Activated naive CD8-positive, alpha-beta T cell treated with anti-CD3 and anti-CD28 coated beads, Interleukin-2, amount 50 U/mL, for 24 hours (primary cell): Measurements from ENCODE around the gene GPRC5A.
A peak's percentile ranks its signal among the peaks of the same experiment; 100 is the strongest.
"Not testable (repeated sequence)": the region's sequence is repeated elsewhere in the genome, so short reads cannot be mapped to it uniquely, and the experiment has no call there.

ENCODE experiments used
- ATAC-seq: fragments of 150-1000 bp; cut with Tn5 transposase; one replicate; pipeline ENCODE4 v1.10.0; 2021
- DNase-seq: peaks from one replicate; pipeline ENCODE4 v3.0.0; 2021
- H3K27ac Mint-ChIP-seq: one replicate; pipeline ENCODE4 v1.8.0; 2021; ENCODE audit warnings: mild to moderate bottlenecking, mixed read lengths
- H3K27me3 Mint-ChIP-seq: one replicate; pipeline ENCODE4 v1.8.0; 2021; ENCODE audit warnings: mixed read lengths
- H3K36me3 Mint-ChIP-seq: one replicate; pipeline ENCODE4 v1.8.0; 2021; ENCODE audit warnings: low read depth, mixed read lengths
- H3K4me1 Mint-ChIP-seq: one replicate; pipeline ENCODE4 v1.8.0; 2021; ENCODE audit warnings: mixed read lengths
- H3K4me3 Mint-ChIP-seq: one replicate; pipeline ENCODE4 v1.8.0; 2021; ENCODE audit warnings: mild to moderate bottlenecking, moderate library complexity, mixed read lengths
- H3K9me3 Mint-ChIP-seq: one replicate; pipeline ENCODE4 v1.8.0; 2021; ENCODE audit warnings: mixed read lengths

The GPRC5A gene

GRCh38 chr12:12891080-12891880, at the start of gene GPRC5A:
Gene GPRC5A, plus strand, starts transcription at chr12:12891562. Its CDS starts 16,688 bp downstream, at chr12:12908250.
- H3K4me1 Mint-ChIP-seq, result peaks cover 7% of the 10 kb centered on the region
- H3K4me3 Mint-ChIP-seq, result peak within 1 kb of the TSS; percentile 75
- no peaks in the 10 kb centered on the region for H3K9me3 Mint-ChIP-seq
- peaks cover 42% of the 10 kb centered on the region for H3K27me3 Mint-ChIP-seq
- no peak within 1 kb of the TSS for H3K27ac Mint-ChIP-seq
- peak; percentile 34 for DNase-seq
- no peaks in the 10 kb centered on the region for H3K36me3 Mint-ChIP-seq
- peak; percentile 53 for ATAC-seq

GRCh38 chr12:12845794-12846243, 45.5 kb upstream of the GPRC5A start:
- Mint-ChIP-seq H3K27ac (peak overlapping the region; percentile 14), H3K4me1 (peaks cover 16% of the 10 kb centered on the region), H3K9me3 (peaks cover 4% of the 10 kb centered on the region), H3K4me3 (no peak overlapping the region), H3K36me3 (peaks cover 15% of the 10 kb centered on the region), H3K27me3 (no peaks in the 10 kb centered on the region)
- DNase-seq (no peak), ATAC-seq (no peak)

GRCh38 chr12:12846780-12847179, 44.6 kb upstream of the GPRC5A start:
- ATAC-seq, H3K9me3 Mint-ChIP-seq, H3K27ac Mint-ChIP-seq, DNase-seq, H3K4me3 Mint-ChIP-seq, H3K27me3 Mint-ChIP-seq: not testable (repeated sequence)
- peaks cover 20% of the 10 kb centered on the region for H3K36me3 Mint-ChIP-seq
- H3K4me1 Mint-ChIP-seq, result peaks cover 16% of the 10 kb centered on the region

GRCh38 chr12:12853435-12853834, 37.9 kb upstream of the GPRC5A start:
- no peak overlapping the region for H3K4me3 Mint-ChIP-seq
- no peak for ATAC-seq
- no peak for DNase-seq
- H3K27ac Mint-ChIP-seq, result no peak overlapping the region
- H3K4me1 Mint-ChIP-seq, result no peaks in the 10 kb centered on the region
- H3K9me3 Mint-ChIP-seq, result peaks cover 6% of the 10 kb centered on the region
- no peaks in the 10 kb centered on the region for H3K27me3 Mint-ChIP-seq
- H3K36me3 Mint-ChIP-seq, result peaks cover 13% of the 10 kb centered on the region

- ATAC-seq, result no peak
These were observed 31.7 kb upstream of the GPRC5A start for GRCh38 chr12:12859690-12860089.

GRCh38 chr12:12864243-12864642, 27.1 kb upstream of the GPRC5A start:
- Mint-ChIP-seq H3K27ac (no peak overlapping the region), H3K4me1 (no peaks in the 10 kb centered on the region), H3K9me3 (no peaks in the 10 kb centered on the region), H3K36me3 (peaks cover 20% of the 10 kb centered on the region), H3K27me3 (no peaks in the 10 kb centered on the region), H3K4me3 (no peak overlapping the region)
- ATAC-seq, result no peak
- no peak for DNase-seq

More at GRCh38 chr12:12859690-12860089, 31.7 kb upstream of the GPRC5A start:
- no peak overlapping the region for H3K4me3 Mint-ChIP-seq
- peaks cover 26% of the 10 kb centered on the region for H3K36me3 Mint-ChIP-seq
- H3K27ac Mint-ChIP-seq, result no peak overlapping the region
- DNase-seq, result no peak
- H3K27me3 Mint-ChIP-seq, result no peaks in the 10 kb centered on the region
- no peaks in the 10 kb centered on the region for H3K9me3 Mint-ChIP-seq
- no peaks in the 10 kb centered on the region for H3K4me1 Mint-ChIP-seq

- Mint-ChIP-seq H3K4me3 (no peak overlapping the region), H3K9me3 (no peaks in the 10 kb centered on the region), H3K36me3 (peaks cover 5% of the 10 kb centered on the region), H3K27ac (no peak overlapping the region), H3K27me3 (no peaks in the 10 kb centered on the region), H3K4me1 (no peaks in the 10 kb centered on the region)
- ATAC-seq, result no peak
- no peak for DNase-seq
These were observed 22.7 kb upstream of the GPRC5A start for GRCh38 chr12:12868477-12869235.

GRCh38 chr12:12870465-12870864, 20.9 kb upstream of the GPRC5A start:
- Mint-ChIP-seq H3K36me3 (peaks cover 3% of the 10 kb centered on the region), H3K27ac (no peak overlapping the region), H3K27me3 (no peaks in the 10 kb centered on the region), H3K9me3 (no peaks in the 10 kb centered on the region), H3K4me1 (no peaks in the 10 kb centered on the region), H3K4me3 (no peak overlapping the region)
- DNase-seq (no peak), ATAC-seq (no peak)

- H3K27ac Mint-ChIP-seq, result no peak overlapping the region
- no peak for DNase-seq
- no peak overlapping the region for H3K4me3 Mint-ChIP-seq
- H3K4me1 Mint-ChIP-seq, result no peaks in the 10 kb centered on the region
- H3K9me3 Mint-ChIP-seq, result no peaks in the 10 kb centered on the region
- H3K27me3 Mint-ChIP-seq, result no peaks in the 10 kb centered on the region
- peaks cover 3% of the 10 kb centered on the region for H3K36me3 Mint-ChIP-seq
- ATAC-seq, result no peak
These were observed 19.7 kb upstream of the GPRC5A start for GRCh38 chr12:12871587-12872138.

- no peak for DNase-seq
- Mint-ChIP-seq H3K4me1 (no peaks in the 10 kb centered on the region), H3K27ac (no peak overlapping the region), H3K27me3 (no peaks in the 10 kb centered on the region), H3K36me3 (peaks cover 3% of the 10 kb centered on the region), H3K9me3 (no peaks in the 10 kb centered on the region), H3K4me3 (no peak overlapping the region)
- ATAC-seq, result no peak
These were observed 19.0 kb upstream of the GPRC5A start for GRCh38 chr12:12872139-12872933.

- Mint-ChIP-seq H3K27me3 (no peaks in the 10 kb centered on the region), H3K27ac (no peak overlapping the region), H3K4me3 (no peak overlapping the region), H3K9me3 (no peaks in the 10 kb centered on the region), H3K4me1 (no peaks in the 10 kb centered on the region), H3K36me3 (peaks cover 3% of the 10 kb centered on the region)
- ATAC-seq, result no peak
- DNase-seq, result no peak
These were observed 18.5 kb upstream of the GPRC5A start for GRCh38 chr12:12872934-12873275.

GRCh38 chr12:12874029-12874428, 17.3 kb upstream of the GPRC5A start:
- Mint-ChIP-seq H3K4me1 (no peaks in the 10 kb centered on the region), H3K4me3 (no peak overlapping the region), H3K27me3 (no peaks in the 10 kb centered on the region), H3K9me3 (no peaks in the 10 kb centered on the region), H3K27ac (no peak overlapping the region), H3K36me3 (peaks cover 3% of the 10 kb centered on the region)
- no peak for DNase-seq
- no peak for ATAC-seq

GRCh38 chr12:12875301-12875700, 16.1 kb upstream of the GPRC5A start:
- not testable (repeated sequence) for H3K9me3 Mint-ChIP-seq, H3K4me1 Mint-ChIP-seq, H3K4me3 Mint-ChIP-seq, H3K27ac Mint-ChIP-seq, DNase-seq, ATAC-seq, H3K27me3 Mint-ChIP-seq, H3K36me3 Mint-ChIP-seq

- Mint-ChIP-seq H3K27me3 (peaks cover 3% of the 10 kb centered on the region), H3K4me1 (peaks cover 4% of the 10 kb centered on the region), H3K27ac (no peak overlapping the region), H3K9me3 (no peaks in the 10 kb centered on the region), H3K36me3 (peaks cover 2% of the 10 kb centered on the region), H3K4me3 (no peak overlapping the region)
- ATAC-seq (no peak), DNase-seq (no peak)
These were observed 14.1 kb upstream of the GPRC5A start for GRCh38 chr12:12877153-12877768.
